GM19043 (cell line): Measurements from ENCODE around the gene TUBA4B.
"Not testable (repeated sequence)": the region's sequence is repeated elsewhere in the genome, so short reads cannot be mapped to it uniquely, and the experiment has no call there.

Experiments
- ATAC-seq: cut with Tn5 transposase; IDR thresholded peaks from one replicate; pipeline ENCODE4 v1.9.1; 2021; ENCODE audit warnings: low read depth; ENCODE audit not compliant: unreplicated experiment

TUBA4B gene

GRCh38 chr2:219309278-219309677, 56.2 kb downstream of the TUBA4B start, which contains the start of gene PTPRN:
Gene PTPRN, minus strand, starts transcription at chr2:219309401. Its CDS starts 69 bp downstream, at chr2:219309332.
- no peak for ATAC-seq

- not testable (repeated sequence) for ATAC-seq
Measured at GRCh38 chr2:219312683-219313263, 59.7 kb downstream of the TUBA4B start.

GRCh38 chr2:219314804-219315468, 61.9 kb downstream of the TUBA4B start:
- ATAC-seq, result no peak
